ENCODE data around the gene CDCA8.
"Not testable (repeated sequence)": the region's sequence is repeated elsewhere in the genome, so short reads cannot be mapped to it uniquely, and the experiment has no call there.

DNA sequence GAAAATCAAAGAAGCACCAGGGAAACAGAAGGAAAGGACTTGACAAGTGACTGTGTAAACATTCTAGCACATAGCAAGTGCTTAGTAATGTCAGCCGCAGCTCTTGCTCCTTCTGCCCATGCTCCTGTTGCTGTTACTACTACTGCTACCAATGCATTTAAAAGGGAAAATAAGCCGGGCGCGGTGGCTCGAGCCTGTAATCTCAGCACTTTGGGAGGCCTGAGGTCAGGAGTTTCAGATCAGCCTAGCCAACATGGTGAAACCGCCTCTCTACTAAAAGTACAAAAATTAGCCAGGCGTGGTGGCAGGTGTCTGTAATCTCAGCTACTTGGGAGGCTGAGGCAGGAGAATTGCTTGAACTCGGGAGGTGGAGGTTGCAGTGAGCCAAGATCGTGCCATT lies 8.1 kb upstream of the CDCA8 start:
- TF ChIP-seq, protein P1, sequence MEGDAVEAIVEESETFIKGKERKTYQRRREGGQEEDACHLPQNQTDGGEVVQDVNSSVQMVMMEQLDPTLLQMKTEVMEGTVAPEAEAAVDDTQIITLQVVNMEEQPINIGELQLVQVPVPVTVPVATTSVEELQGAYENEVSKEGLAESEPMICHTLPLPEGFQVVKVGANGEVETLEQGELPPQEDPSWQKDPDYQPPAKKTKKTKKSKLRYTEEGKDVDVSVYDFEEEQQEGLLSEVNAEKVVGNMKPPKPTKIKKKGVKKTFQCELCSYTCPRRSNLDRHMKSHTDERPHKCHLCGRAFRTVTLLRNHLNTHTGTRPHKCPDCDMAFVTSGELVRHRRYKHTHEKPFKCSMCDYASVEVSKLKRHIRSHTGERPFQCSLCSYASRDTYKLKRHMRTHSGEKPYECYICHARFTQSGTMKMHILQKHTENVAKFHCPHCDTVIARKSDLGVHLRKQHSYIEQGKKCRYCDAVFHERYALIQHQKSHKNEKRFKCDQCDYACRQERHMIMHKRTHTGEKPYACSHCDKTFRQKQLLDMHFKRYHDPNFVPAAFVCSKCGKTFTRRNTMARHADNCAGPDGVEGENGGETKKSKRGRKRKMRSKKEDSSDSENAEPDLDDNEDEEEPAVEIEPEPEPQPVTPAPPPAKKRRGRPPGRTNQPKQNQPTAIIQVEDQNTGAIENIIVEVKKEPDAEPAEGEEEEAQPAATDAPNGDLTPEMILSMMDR (IDR thresholded peaks at IDR 0.05 in 2 of 3, conservative IDR thresholded peaks at IDR 0.05 in 1 of 3; ENCODE audit: insufficient read depth in 2 of 3, low read depth in 1 of 3, low read length in 3 of 3) = not testable (repeated sequence)
- TF ChIP-seq, protein P2, sequence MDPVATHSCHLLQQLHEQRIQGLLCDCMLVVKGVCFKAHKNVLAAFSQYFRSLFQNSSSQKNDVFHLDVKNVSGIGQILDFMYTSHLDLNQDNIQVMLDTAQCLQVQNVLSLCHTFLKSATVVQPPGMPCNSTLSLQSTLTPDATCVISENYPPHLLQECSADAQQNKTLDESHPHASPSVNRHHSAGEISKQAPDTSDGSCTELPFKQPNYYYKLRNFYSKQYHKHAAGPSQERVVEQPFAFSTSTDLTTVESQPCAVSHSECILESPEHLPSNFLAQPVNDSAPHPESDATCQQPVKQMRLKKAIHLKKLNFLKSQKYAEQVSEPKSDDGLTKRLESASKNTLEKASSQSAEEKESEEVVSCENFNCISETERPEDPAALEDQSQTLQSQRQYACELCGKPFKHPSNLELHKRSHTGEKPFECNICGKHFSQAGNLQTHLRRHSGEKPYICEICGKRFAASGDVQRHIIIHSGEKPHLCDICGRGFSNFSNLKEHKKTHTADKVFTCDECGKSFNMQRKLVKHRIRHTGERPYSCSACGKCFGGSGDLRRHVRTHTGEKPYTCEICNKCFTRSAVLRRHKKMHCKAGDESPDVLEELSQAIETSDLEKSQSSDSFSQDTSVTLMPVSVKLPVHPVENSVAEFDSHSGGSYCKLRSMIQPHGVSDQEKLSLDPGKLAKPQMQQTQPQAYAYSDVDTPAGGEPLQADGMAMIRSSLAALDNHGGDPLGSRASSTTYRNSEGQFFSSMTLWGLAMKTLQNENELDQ (CRISPR knock-in tag; IDR thresholded peaks at IDR 0.05; ENCODE audit: borderline replicate concordance) = not testable (repeated sequence)
- not testable (repeated sequence) for TF ChIP-seq PML (IDR thresholded peaks at IDR 0.05; ENCODE audit: low read length); TARDBP (IDR thresholded peaks at IDR 0.05); LCOR (CRISPR knock-in tag; IDR thresholded peaks at IDR 0.05); SAFB (IDR thresholded peaks at IDR 0.05; ENCODE audit: borderline replicate concordance, low read depth, low read length); HNRNPLL (IDR thresholded peaks at IDR 0.05; ENCODE audit: low read depth, low read length, poor library complexity, severe bottlenecking); NFATC3 (IDR thresholded peaks at IDR 0.05); SNRNP70 (optimal IDR thresholded peaks at IDR 0.05; ENCODE audit: low read depth, low read length); RBFOX2 (IDR thresholded peaks at IDR 0.05; ENCODE audit: low read depth, low read length); MTF1 (CRISPR knock-in tag; IDR thresholded peaks at IDR 0.05; ENCODE audit: borderline replicate concordance); SPI1 (IDR thresholded peaks at IDR 0.05; ENCODE audit: borderline replicate concordance, low read depth, low read length)
- TF ChIP-seq, protein P3, sequence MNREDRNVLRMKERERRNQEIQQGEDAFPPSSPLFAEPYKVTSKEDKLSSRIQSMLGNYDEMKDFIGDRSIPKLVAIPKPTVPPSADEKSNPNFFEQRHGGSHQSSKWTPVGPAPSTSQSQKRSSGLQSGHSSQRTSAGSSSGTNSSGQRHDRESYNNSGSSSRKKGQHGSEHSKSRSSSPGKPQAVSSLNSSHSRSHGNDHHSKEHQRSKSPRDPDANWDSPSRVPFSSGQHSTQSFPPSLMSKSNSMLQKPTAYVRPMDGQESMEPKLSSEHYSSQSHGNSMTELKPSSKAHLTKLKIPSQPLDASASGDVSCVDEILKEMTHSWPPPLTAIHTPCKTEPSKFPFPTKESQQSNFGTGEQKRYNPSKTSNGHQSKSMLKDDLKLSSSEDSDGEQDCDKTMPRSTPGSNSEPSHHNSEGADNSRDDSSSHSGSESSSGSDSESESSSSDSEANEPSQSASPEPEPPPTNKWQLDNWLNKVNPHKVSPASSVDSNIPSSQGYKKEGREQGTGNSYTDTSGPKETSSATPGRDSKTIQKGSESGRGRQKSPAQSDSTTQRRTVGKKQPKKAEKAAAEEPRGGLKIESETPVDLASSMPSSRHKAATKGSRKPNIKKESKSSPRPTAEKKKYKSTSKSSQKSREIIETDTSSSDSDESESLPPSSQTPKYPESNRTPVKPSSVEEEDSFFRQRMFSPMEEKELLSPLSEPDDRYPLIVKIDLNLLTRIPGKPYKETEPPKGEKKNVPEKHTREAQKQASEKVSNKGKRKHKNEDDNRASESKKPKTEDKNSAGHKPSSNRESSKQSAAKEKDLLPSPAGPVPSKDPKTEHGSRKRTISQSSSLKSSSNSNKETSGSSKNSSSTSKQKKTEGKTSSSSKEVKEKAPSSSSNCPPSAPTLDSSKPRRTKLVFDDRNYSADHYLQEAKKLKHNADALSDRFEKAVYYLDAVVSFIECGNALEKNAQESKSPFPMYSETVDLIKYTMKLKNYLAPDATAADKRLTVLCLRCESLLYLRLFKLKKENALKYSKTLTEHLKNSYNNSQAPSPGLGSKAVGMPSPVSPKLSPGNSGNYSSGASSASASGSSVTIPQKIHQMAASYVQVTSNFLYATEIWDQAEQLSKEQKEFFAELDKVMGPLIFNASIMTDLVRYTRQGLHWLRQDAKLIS (CRISPR knock-in tag; IDR thresholded peaks at IDR 0.05) = not testable (repeated sequence)
- TF ChIP-seq, protein P4, sequence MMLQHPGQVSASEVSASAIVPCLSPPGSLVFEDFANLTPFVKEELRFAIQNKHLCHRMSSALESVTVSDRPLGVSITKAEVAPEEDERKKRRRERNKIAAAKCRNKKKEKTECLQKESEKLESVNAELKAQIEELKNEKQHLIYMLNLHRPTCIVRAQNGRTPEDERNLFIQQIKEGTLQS (IDR thresholded peaks at IDR 0.05) = not testable (repeated sequence)
- TF ChIP-seq, protein P4 (CRISPR knock-in tag; conservative IDR thresholded peaks at IDR 0.05) = not testable (repeated sequence)

Data from K562 (cell line).